HG03460 (cell line): ENCODE data around the gene ANAPC4.

Experiments
- ATAC-seq: cut with Tn5 transposase; IDR thresholded peaks from one replicate; pipeline ENCODE4 v1.9.1; 2021; ENCODE audit not compliant: unreplicated experiment

The ANAPC4 gene

GRCh38 chr4:25377572-25378436 is 741 bp downstream of the ANAPC4 start:
- ATAC-seq = peak; percentile 14

DNA sequence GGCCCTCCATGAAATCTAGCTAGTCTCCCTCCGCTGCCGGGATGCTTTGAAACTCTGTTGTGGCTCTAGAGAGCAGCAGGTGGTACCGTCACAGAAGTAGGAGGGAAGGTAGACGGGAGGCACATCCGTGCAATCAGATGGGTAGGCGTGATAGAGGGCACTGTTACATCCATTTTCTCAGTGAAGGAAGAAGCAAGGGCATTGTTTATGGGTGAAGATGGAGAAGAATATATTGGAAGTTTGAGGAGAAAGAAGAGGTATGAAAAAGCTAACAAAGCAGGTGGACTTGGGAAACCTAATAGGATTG is 1.3 kb downstream of the ANAPC4 start:
- ATAC-seq = no peak

- no peak for ATAC-seq
Observed at GRCh38 chr4:25379591-25379990, 2.5 kb downstream of the ANAPC4 start.

- ATAC-seq = no peak
Observed at GRCh38 chr4:25383647-25384046, 6.6 kb downstream of the ANAPC4 start.

DNA sequence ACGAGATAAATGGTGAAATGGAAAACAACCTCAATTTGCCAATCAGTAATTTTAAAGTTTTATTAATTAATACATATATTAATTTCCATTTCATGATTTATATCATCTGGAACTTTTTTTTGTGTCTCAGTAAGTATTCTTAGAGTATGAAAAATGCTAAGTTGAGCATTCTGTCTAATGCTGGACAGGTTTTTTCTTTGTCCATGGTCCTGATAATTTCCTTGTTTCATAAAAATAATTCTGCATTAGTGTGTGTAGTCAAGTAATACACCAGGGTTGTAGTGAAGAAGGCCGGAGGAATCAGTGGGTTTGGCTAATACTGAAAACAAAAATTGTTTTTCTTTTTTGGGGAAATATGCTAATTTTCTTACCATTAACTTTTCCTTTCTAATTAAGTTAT is 9.9 kb downstream of the ANAPC4 start:
- no peak for ATAC-seq

DNA sequence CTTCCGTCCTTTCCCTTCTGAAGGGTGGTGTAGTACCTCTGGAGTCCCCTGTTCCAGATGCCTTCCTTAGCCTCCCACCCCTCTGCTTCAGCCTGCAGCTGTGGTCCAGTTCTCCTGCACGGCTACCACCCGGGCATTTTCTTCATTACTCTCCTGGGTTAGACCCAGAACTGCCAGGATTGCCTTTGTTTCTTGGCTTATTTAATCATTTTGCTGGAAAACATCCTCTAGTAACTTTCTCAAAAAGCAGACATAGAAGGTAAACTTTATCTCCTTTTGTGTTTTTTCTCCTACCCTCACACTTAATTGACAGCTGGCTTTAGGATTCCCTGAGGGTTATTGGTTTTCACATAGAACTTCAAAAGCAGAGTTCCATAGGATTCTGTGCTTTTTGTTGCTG is 20.2 kb downstream of the ANAPC4 start:
- ATAC-seq = no peak

GRCh38 chr4:25399510-25399909 is 22.4 kb downstream of the ANAPC4 start:
- ATAC-seq = no peak

DNA sequence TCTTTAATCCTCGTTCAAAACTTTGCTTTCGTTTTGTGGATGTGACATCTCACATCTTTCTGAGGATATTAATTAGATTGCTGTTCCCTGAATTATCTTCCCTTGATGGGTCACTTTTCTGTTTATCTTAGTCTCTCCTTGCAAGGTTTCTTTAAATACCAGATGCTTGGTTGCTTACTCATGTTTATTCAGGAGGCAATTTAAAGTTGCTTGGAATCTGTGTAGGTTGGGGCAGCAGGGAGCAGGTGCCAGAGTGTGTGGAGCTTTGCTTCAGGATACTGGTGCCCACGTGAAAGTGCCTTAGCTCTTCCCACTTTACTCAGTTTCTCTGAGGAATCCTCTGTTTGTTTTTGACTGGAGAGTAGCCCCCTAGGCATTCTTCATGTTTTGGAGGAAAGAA is 24.0 kb downstream of the ANAPC4 start:
- no peak for ATAC-seq

DNA sequence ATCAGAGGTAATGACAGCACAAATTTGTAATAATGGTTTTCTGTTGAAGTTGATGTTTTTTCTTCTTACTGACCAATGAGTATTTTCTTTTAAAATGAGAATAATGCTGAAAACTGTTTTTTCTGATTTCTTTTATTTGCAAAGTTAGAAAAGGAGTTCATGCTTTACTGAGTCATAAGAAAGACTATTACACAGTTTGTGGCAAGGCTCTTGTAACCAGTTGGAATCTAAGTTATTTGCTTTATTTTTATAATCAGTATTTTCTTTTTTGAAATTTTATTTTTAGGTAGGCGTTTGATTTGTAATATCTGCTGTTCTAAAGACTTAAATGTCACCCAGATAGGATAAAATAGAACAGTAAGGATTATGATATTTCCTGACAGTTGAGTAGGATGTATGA is 25.5 kb downstream of the ANAPC4 start:
- ATAC-seq = no peak

DNA sequence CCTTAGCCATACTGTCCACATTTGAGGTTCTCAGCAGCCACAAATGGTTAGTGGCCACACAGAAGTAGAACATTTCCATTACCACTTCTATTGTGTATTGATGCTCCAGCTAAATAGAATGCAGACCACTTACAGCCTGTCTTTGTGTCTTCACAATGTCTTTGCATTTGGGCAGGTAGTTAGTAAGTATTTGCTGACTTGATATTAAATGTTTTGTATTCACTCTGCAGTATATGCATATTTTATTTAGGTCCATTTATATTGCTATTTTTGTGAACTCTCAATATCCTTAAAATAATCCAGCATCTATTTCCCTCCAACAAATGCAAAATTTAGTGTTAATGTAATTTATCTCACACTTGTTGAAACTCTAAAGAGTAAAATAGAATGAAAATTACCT is 26.6 kb downstream of the ANAPC4 start:
- no peak for ATAC-seq

DNA sequence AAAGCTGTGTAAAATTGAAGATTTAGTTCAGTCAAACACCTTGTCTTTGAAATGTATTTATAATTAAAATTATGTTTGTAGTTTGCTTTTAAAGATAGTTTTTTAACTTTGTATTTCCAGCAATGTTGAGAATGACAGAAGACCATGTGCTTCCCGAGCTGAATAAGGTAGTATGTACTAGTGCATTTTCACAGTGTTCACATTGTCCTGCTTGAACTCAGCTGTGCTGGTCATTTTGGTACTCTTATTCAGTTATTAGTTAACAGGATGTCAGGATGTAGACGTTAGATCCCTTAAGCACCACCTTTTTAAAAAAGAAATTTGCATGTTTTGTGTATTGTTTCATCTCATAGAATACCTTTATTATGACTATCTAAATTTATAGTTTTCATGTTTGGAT is 28.4 kb downstream of the ANAPC4 start:
- no peak for ATAC-seq

- ATAC-seq = no peak
Observed at GRCh38 chr4:25406081-25406692, 29.1 kb downstream of the ANAPC4 start.

- ATAC-seq = no peak
Observed at GRCh38 chr4:25410820-25411529, 33.9 kb downstream of the ANAPC4 start.

- no peak for ATAC-seq
Observed at GRCh38 chr4:25413261-25413660, 36.2 kb downstream of the ANAPC4 start.

GRCh38 chr4:25417014-25417413 is 40.0 kb downstream of the ANAPC4 start:
- ATAC-seq = no peak

DNA sequence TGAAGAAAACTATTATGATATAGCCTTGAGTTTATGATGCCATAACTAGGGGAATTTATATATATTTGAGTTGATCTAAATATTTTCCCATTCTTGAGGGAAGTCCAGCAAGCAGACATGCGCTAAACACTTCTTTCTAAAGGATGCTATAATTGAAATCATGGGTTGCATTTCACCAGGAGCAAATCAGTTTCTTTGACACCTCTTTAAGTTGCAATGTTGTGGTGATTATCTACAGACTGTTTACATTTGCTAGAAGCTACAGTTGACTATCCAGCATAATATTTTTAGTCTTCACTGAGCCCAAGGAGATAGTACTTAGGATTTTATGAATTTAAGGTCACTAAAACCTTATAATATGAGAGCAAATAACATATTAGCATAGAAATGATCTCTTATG is 43.9 kb downstream of the ANAPC4 start:
- no peak for ATAC-seq

GRCh38 chr4:25421816-25422525 is 44.9 kb downstream of the ANAPC4 start:
- no peak for ATAC-seq

DNA sequence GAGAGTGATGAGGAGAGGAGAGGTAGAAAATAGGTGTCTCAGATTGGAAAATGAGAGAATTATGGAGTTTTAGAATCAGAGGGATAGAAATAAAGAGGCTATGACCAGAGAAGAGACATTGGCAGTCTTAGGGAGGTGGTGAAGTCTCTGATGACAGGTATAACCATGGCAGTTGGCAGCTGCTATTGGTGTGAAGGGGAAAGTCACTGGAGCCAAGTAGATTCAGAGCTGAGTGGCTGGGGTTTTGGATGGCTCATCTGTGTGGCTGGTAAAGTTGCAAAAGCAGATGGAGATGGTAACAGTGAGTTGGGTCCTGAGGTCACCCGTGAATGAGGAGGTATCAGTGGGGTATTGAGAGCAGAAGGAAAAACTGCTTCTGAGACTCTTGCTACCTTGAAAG is 46.5 kb downstream of the ANAPC4 start:
- no peak for ATAC-seq

- ATAC-seq = no peak
Observed at GRCh38 chr4:25424539-25425228, 47.6 kb downstream of the ANAPC4 start.

GRCh38 chr4:25425361-25425760 is 48.3 kb downstream of the ANAPC4 start:
- no peak for ATAC-seq

- no peak for ATAC-seq
Observed at GRCh38 chr4:25427871-25428270, 50.8 kb downstream of the ANAPC4 start.
